IPS-18a (cell line): ENCODE measurements around the gene NRP1.

ENCODE experiments used
- H3K27ac ChIP-seq: one replicate; pipeline ENCODE4 v1.5.1; 2013; ENCODE audit warnings: low read length
- H3K27me3 ChIP-seq: one replicate; pipeline ENCODE4 v1.6.1; 2013; ENCODE audit warnings: mild to moderate bottlenecking, low read length; ENCODE audit not compliant: control insufficient read depth, insufficient read depth
- H3K36me3 ChIP-seq: one replicate; pipeline ENCODE4 v1.6.1; 2013; ENCODE audit warnings: low read depth, low read length; ENCODE audit not compliant: control insufficient read depth
- H3K4me1 ChIP-seq: one replicate; pipeline ENCODE4 v1.6.1; 2013; ENCODE audit warnings: low read depth, low read length; ENCODE audit not compliant: control insufficient read depth
- H3K4me3 ChIP-seq: one replicate; pipeline ENCODE4 v1.5.1; 2013; ENCODE audit warnings: low read length
- H3K9ac ChIP-seq: one replicate; pipeline ENCODE4 v1.6.1; 2013; ENCODE audit warnings: mild to moderate bottlenecking, low read length, moderate library complexity
- H3K9me3 ChIP-seq: one replicate; pipeline ENCODE4 v1.6.1; 2013; ENCODE audit warnings: low read depth, low read length; ENCODE audit not compliant: control insufficient read depth

Gene NRP1

GRCh38 chr10:33240931-33241330 lies 93.5 kb downstream of the NRP1 start:
- Histone ChIP-seq H3K36me3 (no peaks in the 10 kb centered on the region), H3K27ac (no peak overlapping the region), H3K27me3 (no peaks in the 10 kb centered on the region), H3K4me3 (no peak overlapping the region), H3K9ac (no peak overlapping the region), H3K4me1 (no peaks in the 10 kb centered on the region), H3K9me3 (no peaks in the 10 kb centered on the region)

- Histone ChIP-seq H3K4me3 (no peak overlapping the region), H3K36me3 (no peaks in the 10 kb centered on the region), H3K4me1 (no peaks in the 10 kb centered on the region), H3K9ac (no peak overlapping the region), H3K9me3 (no peaks in the 10 kb centered on the region), H3K27ac (no peak overlapping the region), H3K27me3 (no peaks in the 10 kb centered on the region)
Observed at GRCh38 chr10:33240258-33240657, 94.2 kb downstream of the NRP1 start.

GRCh38 chr10:33239257-33239656 lies 95.2 kb downstream of the NRP1 start:
- Histone ChIP-seq H3K27ac (no peak overlapping the region), H3K4me1 (no peaks in the 10 kb centered on the region), H3K27me3 (no peaks in the 10 kb centered on the region), H3K9me3 (no peaks in the 10 kb centered on the region), H3K36me3 (no peaks in the 10 kb centered on the region), H3K4me3 (no peak overlapping the region), H3K9ac (no peak overlapping the region)

- H3K27ac ChIP-seq: no peak overlapping the region
Observed at GRCh38 chr10:33238643-33239042, 95.8 kb downstream of the NRP1 start.

GRCh38 chr10:33237736-33238624 lies 96.5 kb downstream of the NRP1 start:
- Histone ChIP-seq H3K4me1 (no peaks in the 10 kb centered on the region), H3K4me3 (no peak overlapping the region), H3K9me3 (no peaks in the 10 kb centered on the region), H3K9ac (no peak overlapping the region), H3K27ac (no peak overlapping the region), H3K36me3 (no peaks in the 10 kb centered on the region), H3K27me3 (no peaks in the 10 kb centered on the region)

More at GRCh38 chr10:33238643-33239042, 95.8 kb downstream of the NRP1 start:
- Histone ChIP-seq H3K9ac (no peak overlapping the region), H3K4me1 (no peaks in the 10 kb centered on the region), H3K4me3 (no peak overlapping the region), H3K27me3 (no peaks in the 10 kb centered on the region), H3K36me3 (no peaks in the 10 kb centered on the region), H3K9me3 (no peaks in the 10 kb centered on the region)

- Histone ChIP-seq H3K36me3 (no peaks in the 10 kb centered on the region), H3K9ac (no peak overlapping the region), H3K27me3 (no peaks in the 10 kb centered on the region), H3K4me3 (no peak overlapping the region), H3K9me3 (no peaks in the 10 kb centered on the region), H3K27ac (no peak overlapping the region), H3K4me1 (no peaks in the 10 kb centered on the region)
Observed at GRCh38 chr10:33236916-33237315, 97.6 kb downstream of the NRP1 start.

GRCh38 chr10:33235951-33236350 lies 98.5 kb downstream of the NRP1 start:
- Histone ChIP-seq H3K27me3 (no peaks in the 10 kb centered on the region), H3K27ac (no peak overlapping the region), H3K9ac (no peak overlapping the region), H3K4me3 (no peak overlapping the region), H3K9me3 (no peaks in the 10 kb centered on the region), H3K36me3 (no peaks in the 10 kb centered on the region), H3K4me1 (no peaks in the 10 kb centered on the region)

- Histone ChIP-seq H3K9me3 (no peaks in the 10 kb centered on the region), H3K9ac (no peak overlapping the region), H3K27me3 (no peaks in the 10 kb centered on the region), H3K36me3 (no peaks in the 10 kb centered on the region), H3K4me3 (no peak overlapping the region), H3K4me1 (no peaks in the 10 kb centered on the region), H3K27ac (no peak overlapping the region)
Observed at GRCh38 chr10:33235251-33235884, 99.1 kb downstream of the NRP1 start.

GRCh38 chr10:33234831-33235237 lies 99.6 kb downstream of the NRP1 start:
- Histone ChIP-seq H3K9me3 (no peaks in the 10 kb centered on the region), H3K36me3 (no peaks in the 10 kb centered on the region), H3K27ac (no peak overlapping the region), H3K9ac (no peak overlapping the region), H3K27me3 (no peaks in the 10 kb centered on the region), H3K4me3 (no peak overlapping the region), H3K4me1 (no peaks in the 10 kb centered on the region)

GRCh38 chr10:33233635-33234034 lies 100.8 kb downstream of the NRP1 start:
- Histone ChIP-seq H3K36me3 (no peaks in the 10 kb centered on the region), H3K4me1 (peaks cover 10% of the 10 kb centered on the region), H3K9me3 (no peaks in the 10 kb centered on the region), H3K4me3 (no peak overlapping the region), H3K9ac (no peak overlapping the region), H3K27ac (no peak overlapping the region), H3K27me3 (no peaks in the 10 kb centered on the region)

GRCh38 chr10:33233221-33233620 lies 101.2 kb downstream of the NRP1 start:
- no peaks in the 10 kb centered on the region for H3K27me3 ChIP-seq
- H3K4me1 ChIP-seq: peaks cover 10% of the 10 kb centered on the region
- no peak overlapping the region for H3K4me3 ChIP-seq
- no peak overlapping the region for H3K9ac ChIP-seq
- no peaks in the 10 kb centered on the region for H3K9me3 ChIP-seq
- no peaks in the 10 kb centered on the region for H3K36me3 ChIP-seq
- no peak overlapping the region for H3K27ac ChIP-seq
